ENCODE measurements around the gene OR10A3.

Gene OR10A3

DNA sequence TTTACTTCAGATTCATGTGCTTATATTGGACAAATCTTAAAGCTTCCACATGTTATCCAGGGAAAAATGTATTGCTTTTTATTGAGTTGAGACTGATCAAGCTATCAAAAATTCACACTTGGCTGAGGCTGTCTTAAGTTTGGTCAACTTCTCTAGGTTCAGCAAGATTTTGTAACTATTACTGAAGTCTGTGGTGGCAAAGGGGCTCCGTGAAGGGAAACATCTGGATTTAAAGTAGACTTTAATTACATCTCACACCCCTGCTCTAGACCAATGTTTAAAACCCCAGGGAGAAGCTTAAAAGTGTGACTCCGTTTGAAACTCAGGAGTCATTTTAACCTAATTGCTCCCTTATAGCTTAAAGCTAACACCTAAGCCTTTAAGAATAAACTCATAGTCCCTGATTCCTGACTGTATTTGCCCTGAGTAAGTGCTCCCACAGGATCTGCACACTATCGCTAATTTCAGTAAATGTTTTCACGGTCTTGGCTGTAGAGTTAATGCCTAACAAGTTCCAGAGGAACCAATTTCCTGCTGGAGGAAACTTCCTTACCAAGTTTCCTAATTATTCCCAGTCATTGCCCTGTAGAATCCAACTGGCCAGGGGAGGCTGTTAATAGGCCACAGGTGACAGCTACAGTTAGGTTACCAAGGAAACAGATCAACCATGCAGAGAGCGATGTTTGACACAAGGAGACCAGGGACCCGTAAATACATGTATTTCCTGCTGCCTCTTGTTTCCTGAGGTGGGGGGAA is 50.9 kb downstream of the OR10A3 start:
- DNase-seq: peak; percentile 49

DNA sequence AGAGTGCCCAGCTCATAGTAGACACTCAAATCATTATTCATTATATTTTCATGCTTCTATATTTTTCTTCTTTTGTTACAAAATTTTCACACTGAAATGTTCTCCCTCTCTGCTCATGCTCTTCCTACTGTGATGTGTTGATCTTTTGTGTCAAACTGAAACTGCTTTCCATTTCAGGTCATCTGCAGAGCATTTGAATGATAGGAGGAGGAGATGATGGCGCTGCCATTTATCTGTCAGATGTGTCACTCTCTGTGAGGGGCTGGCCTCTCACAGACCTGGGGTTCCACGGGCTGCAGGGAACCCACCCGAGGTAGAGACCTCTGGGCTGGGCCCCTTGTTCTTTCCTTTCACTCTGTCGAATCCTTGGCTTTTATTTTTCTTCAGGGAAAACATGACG is 51.5 kb downstream of the OR10A3 start:
- no peak for DNase-seq
